Measurements from ENCODE around the gene VN1R5.

VN1R5 gene

GRCh38 chr1:247301176-247301540, 45.3 kb downstream of the VN1R5 start:
- Histone ChIP-seq H3K9ac (ENCODE audit: low read depth, low read length) (no peak overlapping the region), H3K36me3 (ENCODE audit: control insufficient read depth, insufficient read depth, low read length) (peaks cover 79% of the 10 kb centered on the region), H3K9me3 (ENCODE audit: control insufficient read depth, insufficient read depth, low read length) (no peaks in the 10 kb centered on the region), H3K4me1 (ENCODE audit: control insufficient read depth, insufficient read depth, low read length) (peaks cover 32% of the 10 kb centered on the region), H3K4me3 (ENCODE audit: low read depth, low read length) (no peak overlapping the region), H3K27ac (ENCODE audit: low read depth, low read length) (no peak overlapping the region), H3K27me3 (ENCODE audit: control insufficient read depth, insufficient read depth, low read length) (no peaks in the 10 kb centered on the region)

GRCh38 chr1:247303216-247303615, 47.3 kb downstream of the VN1R5 start:
- no peaks in the 10 kb centered on the region for H3K9me3 ChIP-seq (ENCODE audit: control insufficient read depth, insufficient read depth, low read length)
- peaks cover 92% of the 10 kb centered on the region for H3K36me3 ChIP-seq (ENCODE audit: control insufficient read depth, insufficient read depth, low read length)
- no peak overlapping the region for H3K9ac ChIP-seq (ENCODE audit: low read depth, low read length)
- no peak overlapping the region for H3K27ac ChIP-seq (ENCODE audit: low read depth, low read length)
- peaks cover 19% of the 10 kb centered on the region for H3K4me1 ChIP-seq (ENCODE audit: control insufficient read depth, insufficient read depth, low read length)
- no peak overlapping the region for H3K4me3 ChIP-seq (ENCODE audit: low read depth, low read length)
- no peaks in the 10 kb centered on the region for H3K27me3 ChIP-seq (ENCODE audit: control insufficient read depth, insufficient read depth, low read length)

GRCh38 chr1:247304031-247304430, 48.2 kb downstream of the VN1R5 start:
- H3K9me3 ChIP-seq (ENCODE audit: control insufficient read depth, insufficient read depth, low read length) = no peaks in the 10 kb centered on the region
- H3K27ac ChIP-seq (ENCODE audit: low read depth, low read length) = no peak overlapping the region
- H3K36me3 ChIP-seq (ENCODE audit: control insufficient read depth, insufficient read depth, low read length) = peaks cover 98% of the 10 kb centered on the region
- H3K27me3 ChIP-seq (ENCODE audit: control insufficient read depth, insufficient read depth, low read length) = no peaks in the 10 kb centered on the region
- no peak overlapping the region for H3K9ac ChIP-seq (ENCODE audit: low read depth, low read length)
- H3K4me1 ChIP-seq (ENCODE audit: control insufficient read depth, insufficient read depth, low read length) = peaks cover 11% of the 10 kb centered on the region
- H3K4me3 ChIP-seq (ENCODE audit: low read depth, low read length) = no peak overlapping the region
